ENCODE results near the gene CCND1. TPM values are rescaled to one million over a fixed set of nuclear protein-coding genes. Genes with fewer than 3 reads are reported as not detected.

Gene CCND1
- total RNA-seq, 2 experiments from 2014 or later, result 0.21 to 0.42 TPM

GRCh38 chr11:69703453-69703767 lies 62.5 kb downstream of the CCND1 start:
- no peaks in the 10 kb centered on the region for H3K36me3 Mint-ChIP-seq (ENCODE audit: low read depth)
- no peak overlapping the region for H3K4me3 Mint-ChIP-seq
- ChIA-PET CTCF (no interaction called here), POLR2A (no interaction called here)
- peaks cover 4% of the 10 kb centered on the region for H3K4me1 Mint-ChIP-seq
- H3K9me3 Mint-ChIP-seq, result no peaks in the 10 kb centered on the region
- DNase-seq, result no peak
- peaks cover 57% of the 10 kb centered on the region for H3K27me3 Mint-ChIP-seq
- no peak overlapping the region for H3K27ac Mint-ChIP-seq

Other genes starting within 250 kb of the CCND1 start
- gene LINC01488, start 159.5 kb upstream of the CCND1 start, total RNA-seq, result not detected
- 10 to 100 TPM; 30.7 to 34.0 TPM for gene LTO1, start 34.2 kb downstream of the CCND1 start, total RNA-seq
- not detected for gene FGF19, start 62.9 kb downstream of the CCND1 start, total RNA-seq
- gene FGF4, start 134.2 kb downstream of the CCND1 start, total RNA-seq, result not detected
- not detected for gene FGF3, start 178.3 kb downstream of the CCND1 start, total RNA-seq

All from activated CD4-positive, alpha-beta T cell treated with anti-CD3 and anti-CD28 coated beads, Interleukin-2, amount 10 ng/mL, durations not matched to agents 7 days and 5 days (primary cell).